Measurements from ENCODE around the gene ZBTB43. TPM values are rescaled to one million over a fixed set of nuclear protein-coding genes. Genes with fewer than 3 reads are reported as not detected.

ZBTB43 gene
- total and polyA plus RNA-seq, 11 donors: 10.7 to 42.8 (median 33.7) TPM

GRCh38 chr9:126886897-126887296 is 82.1 kb downstream of the ZBTB43 start:
- ATAC-seq (no peak), DNase-seq (no peak)
- no peak overlapping the region for H3K4me3 ChIP-seq
- no peak overlapping the region for H3K27ac ChIP-seq
- no peaks in the 10 kb centered on the region for H3K27me3 ChIP-seq
- 88 to 96% (median 92%) methylated on average over 10 of the region's 10 CpGs for WGBS, 4 donors
- intact Hi-C loops (cut with DNase I): no loop called here
- H3K36me3 ChIP-seq: peaks cover 0 to 22% (median 13%) of the 10 kb centered on the region in 9 donors
- H3K9me3 ChIP-seq: no peaks in the 10 kb centered on the region
- peaks cover 0 to 13% (median 7%) of the 10 kb centered on the region in 12 donors for H3K4me1 ChIP-seq
- TF ChIP-seq CTCF (IDR thresholded peaks at IDR 0.05) (no peak), POLR2A (IDR thresholded peaks at IDR 0.05) (no peak)

Other genes with a start within 250 kb of the ZBTB43 start
- gene LMX1B, start 191.1 kb upstream of the ZBTB43 start, total RNA-seq: 1 to 10 TPM in 1 of 9 donors, under 1 TPM in 8; 0.19 to 1.1 (median 0.47) TPM
- under 1 TPM; 0.15 to 0.32 TPM for gene LMX1B, start 191.1 kb upstream of the ZBTB43 start, polyA plus RNA-seq
- gene ZBTB34, start 55.6 kb downstream of the ZBTB43 start, total RNA-seq: 1 to 10 TPM; 3.7 to 8.2 (median 5.2) TPM
- 1 to 10 TPM; 2.2 to 3.4 TPM for gene ZBTB34, start 55.6 kb downstream of the ZBTB43 start, polyA plus RNA-seq
- 10 to 100 TPM in 8 of 9 donors, 1 to 10 TPM in 1; 9.7 to 21.8 (median 14.4) TPM for gene RALGPS1, start 109.7 kb downstream of the ZBTB43 start, total RNA-seq
- 10 to 100 TPM in 1 of 2 donors, 1 to 10 TPM in 1; 8.0 to 15.8 TPM for gene RALGPS1, start 109.7 kb downstream of the ZBTB43 start, polyA plus RNA-seq